GM23338 (cell line): Measurements from ENCODE around the gene SULT1A2. TPM values are rescaled to one million over a fixed set of nuclear protein-coding genes. Genes with fewer than 3 reads are reported as not detected.

Source experiments
- ATAC-seq: fragments of 200-7000 bp; cut with Tn5 transposase; 3 replicates; pipeline ENCODE4 v1.9.1; 2020
- DNase-seq: peaks from one replicate; pipeline ENCODE4 v3.0.0-alpha.2; 2015; ENCODE audit warnings: low spot score
- H2AFZ ChIP-seq: fragments of 200-600 bp; sonication (generic); 2 replicates; pipeline ENCODE4 v1.8.0; 2016; ENCODE audit warnings: antibody characterized with exemption, mild to moderate bottlenecking, moderate library complexity
- H3F3A ChIP-seq: fragments of 200-600 bp; sonication (generic); replicated peaks from 2 replicates; pipeline ENCODE4 v1.8.0; 2017; ENCODE audit warnings: antibody characterized with exemption, mixed run types, low read depth
- H3K27ac ChIP-seq: fragments of 200-600 bp; sonication (generic); 2 replicates; pipeline ENCODE4 v1.6.1; 2016; ENCODE audit warnings: low read depth
- H3K27me3 ChIP-seq: fragments of 200-600 bp; sonication (generic); 2 replicates; pipeline ENCODE4 v1.8.0; 2016; ENCODE audit warnings: mild to moderate bottlenecking, mixed run types, moderate library complexity; ENCODE audit not compliant: insufficient read depth
- H3K36me3 ChIP-seq: fragments of 200-600 bp; sonication (generic); 2 replicates; pipeline ENCODE4 v1.8.0; 2016; ENCODE audit warnings: mild to moderate bottlenecking; ENCODE audit not compliant: insufficient read depth
- H3K4me1 ChIP-seq: fragments of 200-600 bp; sonication (generic); 2 replicates; pipeline ENCODE4 v1.8.0; 2016; ENCODE audit warnings: mild to moderate bottlenecking, moderate library complexity; ENCODE audit not compliant: insufficient read depth
- H3K4me2 ChIP-seq: fragments of 200-600 bp; sonication (generic); 2 replicates; pipeline ENCODE4 v1.7.1; 2017; ENCODE audit warnings: mixed run types
- H3K4me3 ChIP-seq: fragments of 200-600 bp; sonication (generic); 2 replicates; pipeline ENCODE4 v1.6.1; 2016; ENCODE audit warnings: mixed run types
- H3K79me2 ChIP-seq: fragments of 200-600 bp; sonication (generic); replicated peaks from 2 replicates; pipeline ENCODE4 v1.8.0; 2017; ENCODE audit warnings: mild to moderate bottlenecking; ENCODE audit not compliant: insufficient read depth
- H3K9me2 ChIP-seq: fragments of 200-600 bp; sonication (generic); 2 replicates; pipeline ENCODE4 v1.8.0; 2017; ENCODE audit not compliant: insufficient read depth
- H4K20me1 ChIP-seq: fragments of 200-600 bp; sonication (generic); replicated peaks from 2 replicates; pipeline ENCODE4 v1.8.0; 2017; ENCODE audit warnings: mild to moderate bottlenecking; ENCODE audit not compliant: insufficient read depth
- H3K27ac Mint-ChIP-seq: 2 replicates; pipeline ENCODE4 v1.8.0; 2020; ENCODE audit warnings: inconsistent platforms, mild to moderate bottlenecking, moderate library complexity, mixed read lengths
- H3K27me3 Mint-ChIP-seq: 3 replicates; pipeline ENCODE4 v1.8.0; 2022; ENCODE audit warnings: low read depth, mild to moderate bottlenecking, moderate library complexity, mixed read lengths, inconsistent platforms; ENCODE audit not compliant: insufficient read depth, poor library complexity
- H3K36me3 Mint-ChIP-seq: 3 replicates; pipeline ENCODE4 v1.8.0; 2021; ENCODE audit warnings: low read depth, mild to moderate bottlenecking, inconsistent platforms, moderate library complexity, mixed read lengths
- H3K4me1 Mint-ChIP-seq: 3 replicates; pipeline ENCODE4 v1.8.0; 2020; ENCODE audit warnings: mild to moderate bottlenecking, inconsistent platforms, mixed read lengths
- H3K4me3 Mint-ChIP-seq: 3 replicates; pipeline ENCODE4 v1.8.0; 2021; ENCODE audit warnings: moderate library complexity, mild to moderate bottlenecking, inconsistent platforms, mixed read lengths
- H3K9me3 Mint-ChIP-seq: 3 replicates; pipeline ENCODE4 v1.8.0; 2020; ENCODE audit warnings: moderate library complexity, mild to moderate bottlenecking, inconsistent platforms, mixed read lengths
- CTCF ChIP-seq, 2 experiments: fragments of 200-600 bp in 1 of 2; sonication (generic) in 1 of 2; conservative IDR thresholded peaks; 2 replicates each; pipeline versions ENCODE4 v1.5.1 to v1.6.1; 2016 to 2017; ENCODE audit warnings: antibody characterized with exemption in 2 of 2, low read depth in 2 of 2, mild to moderate bottlenecking in 2 of 2, moderate library complexity in 1 of 2
- ETS1 ChIP-seq: IDR thresholded peaks from 2 replicates; pipeline ENCODE4 v1.6.1; 2016; ENCODE audit warnings: antibody characterized with exemption
- EZH2 ChIP-seq: fragments of 200-600 bp; sonication (generic); IDR thresholded peaks from one replicate; pipeline ENCODE4 v1.8.0; 2017; ENCODE audit warnings: antibody characterized with exemption, mild to moderate bottlenecking, low read depth; ENCODE audit not compliant: unreplicated experiment
- EZH2phosphoT487 ChIP-seq: fragments of 200-600 bp; sonication (generic); IDR thresholded peaks from one replicate; pipeline ENCODE4 v1.8.1; 2018; ENCODE audit warnings: antibody characterized with exemption; ENCODE audit not compliant: unreplicated experiment
- JUNB ChIP-seq: IDR thresholded peaks from one replicate; pipeline ENCODE4 v1.6.1; 2016; ENCODE audit warnings: antibody characterized with exemption; ENCODE audit not compliant: unreplicated experiment
- NANOG ChIP-seq: IDR thresholded peaks from 2 replicates; pipeline ENCODE4 v1.6.1; 2016; ENCODE audit warnings: antibody characterized with exemption, borderline replicate concordance
- REST ChIP-seq: IDR thresholded peaks from one replicate; pipeline ENCODE4 v1.6.1; 2018; ENCODE audit warnings: antibody characterized with exemption; ENCODE audit not compliant: unreplicated experiment
- STAT1 ChIP-seq: IDR thresholded peaks from one replicate; pipeline ENCODE4 v1.6.1; 2016; ENCODE audit warnings: antibody characterized with exemption; ENCODE audit not compliant: unreplicated experiment
- ZNF114 ChIP-seq: fragments of 250-450 bp; sonication (Bioruptor Pico); IDR thresholded peaks from 2 replicates; pipeline ENCODE4 v1.5.0; 2020; ENCODE audit warnings: mild to moderate bottlenecking, moderate library complexity
- ZNF331 ChIP-seq: fragments of 250-450 bp; sonication (Bioruptor Pico); IDR thresholded peaks from 2 replicates; pipeline ENCODE4 v1.5.0; 2020; ENCODE audit warnings: low read depth, mild to moderate bottlenecking, moderate library complexity
- polyA plus RNA-seq: library from polyadenylated mRNA; unstranded; fragments of >200 nt; fragmentation: Nextera tagmentation; extraction: Ambion mirVana; gene quantifications from 2 replicates; pipeline ENCODE4 v1.2.1, GENCODE V29; 2016
- total RNA-seq: library from RNA; depleted of rRNA; stranded (reverse); fragments of >200 nt; shearing (Covaris generic); gene quantifications from 2 replicates; pipeline ENCODE4 v1.2.3, GENCODE V29; 2014

The SULT1A2 gene
- total and polyA plus RNA-seq, 2 experiments from 2014 or later = 0.17 to 0.34 TPM

GRCh38 chr16:28569021-28569420 is 27.8 kb downstream of the SULT1A2 start:
- H3K4me3 ChIP-seq = no peak overlapping the region
- no peaks in the 10 kb centered on the region; the same call in 1 of the 2 replicates for H3K4me1 ChIP-seq
- Mint-ChIP-seq H3K4me3 (no peak overlapping the region), H3K9me3 (peaks cover 24% of the 10 kb centered on the region), H3K36me3 (peaks cover 21% of the 10 kb centered on the region), H3K4me1 (peaks cover 20% of the 10 kb centered on the region), H3K27ac (no peak overlapping the region), H3K27me3 (peaks cover 13% of the 10 kb centered on the region)
- DNase-seq (no peak), ATAC-seq (no peak)
- no peak overlapping the region for H2AFZ ChIP-seq
- no peak overlapping the region for H3K4me2 ChIP-seq
- H3K36me3 ChIP-seq = peaks cover 4% of the 10 kb centered on the region; the same call in 1 of the 2 replicates
- H3K27ac ChIP-seq = no peak overlapping the region
- TF ChIP-seq JUNB (no peak), ZNF331 (CRISPR knock-in tag) (no peak), EZH2 (no peak), REST (no peak), CTCF (conservative IDR thresholded peaks at IDR 0.05; ENCODE audit: low read depth in 2 of 2) (no peak), NANOG (no peak)
- H3K27me3 ChIP-seq = no peaks in the 10 kb centered on the region
- no peaks in the 10 kb centered on the region for H4K20me1 ChIP-seq
- no peaks in the 10 kb centered on the region for H3F3A ChIP-seq
- H3K79me2 ChIP-seq = no peaks in the 10 kb centered on the region
- H3K9me2 ChIP-seq = 0 out of 2 replicates have a peak, but pooled peaks cover 2% of the 10 kb centered on the region

GRCh38 chr16:28567292-28567691 is 29.6 kb downstream of the SULT1A2 start:
- Histone ChIP-seq H3K27me3 (no peaks in the 10 kb centered on the region), H4K20me1 (no peaks in the 10 kb centered on the region), H3K4me1 (no peaks in the 10 kb centered on the region), H3K4me3 (no peak overlapping the region), H3F3A (no peaks in the 10 kb centered on the region), H3K27ac (no peak overlapping the region), H3K9me2 (0 out of 2 replicates have a peak, but pooled peaks cover 2% of the 10 kb centered on the region), H3K36me3 (peaks cover 4% of the 10 kb centered on the region; the same call in 1 of the 2 replicates), H2AFZ (no peak overlapping the region), H3K79me2 (no peaks in the 10 kb centered on the region), H3K4me2 (no peak overlapping the region)
- Mint-ChIP-seq H3K4me1 (peaks cover 3% of the 10 kb centered on the region; the same call in 2 of the 3 replicates), H3K9me3 (peaks cover 24% of the 10 kb centered on the region), H3K4me3 (no peak overlapping the region), H3K27me3 (peaks cover 7% of the 10 kb centered on the region), H3K27ac (no peak overlapping the region), H3K36me3 (peaks cover 21% of the 10 kb centered on the region)
- DNase-seq (no peak), ATAC-seq (no peak)
- no peak for TF ChIP-seq STAT1
- TF ChIP-seq JUNB = no peak
- no peak for TF ChIP-seq ETS1
- no peak for TF ChIP-seq EZH2
- no peak for TF ChIP-seq ZNF114 (CRISPR knock-in tag)
- no peak for TF ChIP-seq EZH2phosphoT487
